GM18508 (cell line): ENCODE measurements around the gene PER3.

Experiments used
- ATAC-seq: cut with Tn5 transposase; IDR thresholded peaks from one replicate; pipeline ENCODE4 v1.9.1; 2021; ENCODE audit warnings: moderate number of reproducible peaks; ENCODE audit not compliant: insufficient read depth, unreplicated experiment

The PER3 gene

GRCh38 chr1:7865978-7866377 is 81.9 kb downstream of the PER3 start:
- ATAC-seq, result no peak

- ATAC-seq, result no peak
Measured at GRCh38 chr1:7868070-7868780, 84.1 kb downstream of the PER3 start.

DNA sequence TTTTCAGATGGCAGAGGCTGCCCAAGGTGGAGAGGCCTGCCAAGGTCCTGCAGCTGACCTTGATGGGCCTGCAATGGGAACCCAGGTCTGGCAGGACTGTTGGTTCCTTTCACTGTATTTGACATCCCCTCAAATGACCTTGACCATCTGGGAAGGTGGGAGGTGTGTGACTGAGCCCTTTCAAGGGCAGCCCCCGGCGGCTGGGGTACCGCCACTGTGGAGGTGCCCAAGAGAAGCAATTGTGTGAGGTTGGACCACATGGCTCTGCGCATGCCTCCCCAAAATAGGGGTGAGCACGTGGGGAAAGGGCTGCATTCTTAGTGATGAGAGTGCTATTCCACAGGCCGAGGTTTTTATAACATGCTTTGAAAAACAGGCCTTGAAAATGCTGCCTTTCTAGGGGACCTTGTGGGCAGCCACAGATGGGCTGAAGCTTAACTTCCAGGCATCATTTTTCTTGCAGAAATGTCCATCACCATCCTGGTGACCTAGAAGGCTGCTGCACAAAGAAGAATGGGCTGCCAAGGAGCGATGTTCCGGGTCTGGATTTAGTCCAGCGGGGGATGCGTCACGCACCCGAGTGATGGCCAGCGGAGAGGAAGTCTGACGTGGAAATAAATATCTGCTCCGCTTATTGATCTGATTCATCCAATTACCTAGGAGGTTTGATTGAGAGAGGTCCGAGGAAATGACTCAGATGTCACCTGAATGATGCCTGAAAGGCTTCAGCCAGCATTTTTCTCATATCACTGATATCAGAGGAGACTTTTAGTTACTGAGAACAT is 85.2 kb downstream of the PER3 start:
- ATAC-seq, result no peak

DNA sequence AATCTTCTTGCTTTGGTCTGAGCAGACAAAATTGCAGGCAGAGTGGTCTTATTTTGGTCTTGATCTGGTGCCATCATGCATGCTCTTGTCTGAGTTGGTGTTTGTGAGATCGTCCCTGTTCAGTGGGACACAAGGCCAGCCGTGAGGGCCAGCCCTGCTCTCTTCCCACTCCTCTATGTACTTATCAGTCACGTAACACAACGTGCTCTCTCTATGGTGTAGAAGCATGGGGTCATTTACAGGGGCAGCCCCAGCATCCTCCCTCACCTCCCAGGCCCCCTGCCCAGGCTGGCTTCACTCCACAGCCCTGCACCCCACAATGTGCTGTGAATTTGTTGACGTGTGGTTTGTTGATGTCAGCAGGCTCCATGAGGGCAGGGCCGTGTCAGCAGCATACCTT is 87.0 kb downstream of the PER3 start:
- no peak for ATAC-seq

DNA sequence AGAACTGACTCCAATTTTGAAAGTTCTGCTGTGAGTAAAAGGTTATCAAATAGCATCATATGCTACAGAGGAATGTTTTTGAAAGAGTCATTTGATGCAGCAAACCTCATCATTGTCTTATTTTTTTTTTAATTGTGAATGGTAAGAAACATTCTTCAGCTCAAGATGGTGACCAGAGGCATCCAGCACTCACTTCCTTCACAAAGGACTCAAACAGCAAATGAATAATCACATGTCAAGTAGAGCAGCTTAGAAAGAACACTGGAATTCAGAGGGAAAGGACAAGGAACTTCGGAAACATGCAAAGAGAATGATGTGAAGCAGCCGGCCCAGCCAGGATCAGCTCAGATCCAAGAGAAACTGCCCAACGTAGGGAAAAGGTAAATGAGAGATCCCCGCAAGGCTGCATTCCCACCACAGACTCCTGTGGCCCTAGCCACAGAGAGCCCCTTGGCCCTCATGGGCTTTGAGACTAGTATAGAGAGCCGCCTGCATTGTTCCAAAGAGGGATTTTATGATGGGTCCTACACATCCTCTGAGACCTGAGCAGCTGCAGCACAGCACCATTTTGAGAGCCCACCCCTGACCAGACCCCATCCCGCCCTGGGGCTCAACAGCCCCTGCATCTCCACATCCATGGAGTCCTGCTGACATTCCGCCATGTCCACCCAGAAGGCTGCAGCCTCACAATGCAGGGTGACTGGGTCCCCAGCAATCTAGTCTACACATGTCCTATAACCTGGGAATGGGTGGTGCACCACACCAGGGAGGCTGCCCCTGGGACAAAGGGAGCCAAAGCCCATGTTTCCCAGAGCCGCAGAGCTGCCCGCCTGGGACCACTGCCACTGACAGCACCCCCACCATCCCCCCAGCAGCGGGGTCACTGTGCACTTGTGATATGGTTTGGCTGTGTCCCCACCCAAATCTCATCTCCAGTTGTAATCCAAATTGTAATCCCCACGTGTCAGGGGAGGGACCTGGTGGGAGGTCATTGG is 90.0 kb downstream of the PER3 start:
- no peak for ATAC-seq

DNA sequence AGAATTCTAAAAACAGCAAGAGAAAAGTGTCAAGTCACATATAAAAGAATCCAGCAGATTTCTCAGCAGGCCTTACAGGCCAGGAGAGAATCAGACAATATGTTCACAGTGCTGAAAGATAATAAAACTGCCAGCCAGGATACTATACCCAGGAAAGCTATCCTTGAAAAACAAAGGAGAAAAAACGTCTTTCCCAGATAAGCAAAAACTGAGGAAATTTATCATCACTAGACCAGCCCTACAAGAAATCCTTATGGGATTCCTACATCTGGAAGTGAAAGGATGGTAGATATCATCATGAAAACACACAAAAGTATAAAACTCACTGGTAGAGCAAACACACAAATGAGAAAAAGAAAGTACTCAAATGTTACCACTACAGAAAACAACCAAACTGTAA is 93.9 kb downstream of the PER3 start:
- no peak for ATAC-seq

GRCh38 chr1:7879228-7879627 is 95.1 kb downstream of the PER3 start:
- no peak for ATAC-seq

DNA sequence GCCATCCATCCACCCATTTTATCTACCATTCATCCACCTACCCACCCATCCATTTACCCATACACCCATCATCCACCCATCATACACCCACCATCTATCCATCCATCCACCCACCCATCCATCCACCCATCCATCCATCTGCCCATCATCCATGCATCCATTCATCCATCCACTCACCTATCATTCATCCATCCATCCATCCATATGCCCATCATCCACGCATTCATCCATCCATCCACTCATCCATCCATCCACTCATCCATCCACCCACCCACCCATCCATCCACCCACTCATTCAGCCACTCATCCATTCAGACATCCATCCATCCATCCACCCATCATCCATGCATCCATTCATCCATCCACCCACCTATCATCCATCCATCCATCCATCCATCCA is 100.7 kb downstream of the PER3 start:
- no peak for ATAC-seq

DNA sequence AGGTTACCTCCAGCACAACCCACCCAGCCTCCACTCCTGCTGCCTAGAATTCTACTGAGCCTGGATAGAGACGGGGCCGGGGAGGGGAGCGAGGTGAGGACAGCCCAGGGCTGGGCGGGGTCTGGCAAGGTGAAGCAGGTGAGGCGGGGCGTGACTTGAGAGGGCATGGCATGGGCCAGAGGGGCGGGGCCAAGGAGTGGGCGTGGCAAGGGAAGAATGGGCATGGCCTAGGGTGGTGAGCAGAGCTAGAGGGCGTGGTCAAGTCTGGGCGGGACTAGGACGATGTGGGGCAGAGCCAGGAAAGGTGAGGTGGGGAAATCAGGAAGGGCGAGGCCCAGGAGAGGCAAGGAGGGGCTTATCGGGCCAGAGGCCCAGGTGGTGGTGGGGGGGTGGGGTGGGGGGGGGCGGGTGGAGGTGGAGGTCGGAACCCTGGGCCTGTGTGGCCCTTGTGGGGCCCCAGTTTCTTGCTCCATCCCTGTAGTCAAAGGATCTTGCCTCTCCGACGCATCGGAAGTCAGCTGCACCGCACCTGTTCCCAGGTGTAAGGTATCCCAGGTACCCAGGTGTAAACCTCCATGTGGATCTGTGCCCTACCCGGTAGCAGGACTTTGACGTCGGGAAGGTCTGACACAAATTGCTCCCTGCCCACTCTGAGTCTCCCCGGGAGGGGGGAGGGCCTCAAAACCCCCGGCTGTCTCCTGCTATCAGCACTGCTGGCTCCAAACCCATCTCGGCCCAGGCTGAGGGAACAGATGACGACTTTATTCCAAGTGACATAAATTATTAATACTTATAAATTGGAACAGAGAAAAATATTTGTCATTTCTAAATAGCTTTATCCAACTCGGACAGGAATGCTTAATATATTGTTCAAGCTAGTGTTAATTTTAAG is 101.7 kb downstream of the PER3 start:
- ATAC-seq, result no peak

DNA sequence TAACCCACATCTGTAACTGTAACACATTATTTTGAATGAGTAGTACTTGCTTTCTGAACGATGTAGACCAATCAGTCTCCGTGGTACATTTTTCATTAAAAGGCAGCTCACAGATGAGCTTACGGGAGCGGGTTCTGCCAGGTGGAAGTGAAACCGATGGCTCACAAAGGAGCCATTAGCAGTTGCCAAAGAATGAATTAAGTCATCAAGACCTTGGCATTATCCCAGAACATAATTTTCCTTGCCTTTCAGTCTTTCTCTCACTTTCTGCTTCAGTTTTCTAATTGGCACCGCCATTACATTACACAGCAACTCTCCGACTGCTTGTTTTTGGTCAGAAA is 102.3 kb downstream of the PER3 start:
- no peak for ATAC-seq

- no peak for ATAC-seq
Measured at GRCh38 chr1:7888248-7889081, 104.4 kb downstream of the PER3 start.

DNA sequence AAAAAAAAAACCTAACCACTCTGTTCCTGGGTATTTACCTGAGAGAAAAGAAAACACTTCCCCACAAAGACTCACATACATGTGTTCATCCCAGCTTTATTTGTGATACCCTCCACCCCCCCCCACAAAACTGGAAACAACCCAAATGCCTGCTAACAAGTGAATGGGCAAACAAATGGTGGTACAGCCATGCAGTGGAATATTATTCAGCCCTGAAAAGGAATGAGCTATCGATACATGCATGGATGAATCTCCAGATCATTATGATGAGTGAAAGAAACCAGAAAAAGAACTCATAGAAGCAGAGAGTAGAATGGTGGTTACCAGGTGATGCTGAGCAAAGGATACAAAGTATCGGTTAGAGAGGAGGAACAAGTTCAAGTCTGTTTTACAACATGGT is 106.8 kb downstream of the PER3 start:
- no peak for ATAC-seq

GRCh38 chr1:7891804-7892203 is 107.7 kb downstream of the PER3 start:
- no peak for ATAC-seq

GRCh38 chr1:7893529-7894180 is 109.6 kb downstream of the PER3 start:
- no peak for ATAC-seq
